Measurements from ENCODE around the gene QPCT. TPM values are rescaled to one million over a fixed set of nuclear protein-coding genes. Genes with fewer than 3 reads are reported as not detected.

The QPCT gene
- total RNA-seq, 1 experiment from 2014 or later, result 4.2 TPM

GRCh38 chr2:37366773-37367172 is 22.3 kb downstream of the QPCT start:
- Histone ChIP-seq H3K4me1 (ENCODE audit: insufficient read depth, low read length, poor library complexity, severe bottlenecking) (no peaks in the 10 kb centered on the region), H3K27ac (ENCODE audit: low read depth, low read length, poor library complexity, severe bottlenecking) (no peak overlapping the region), H3K36me3 (ENCODE audit: insufficient read depth, low read length, poor library complexity, severe bottlenecking) (no peaks in the 10 kb centered on the region), H3K27me3 (replicated peaks; ENCODE audit: insufficient read depth, low read depth, low read length, poor library complexity) (no peaks in the 10 kb centered on the region), H3K9me3 (ENCODE audit: low read depth, low read length, poor library complexity, severe bottlenecking) (no peaks in the 10 kb centered on the region), H3K4me3 (ENCODE audit: low read depth, low read length, poor library complexity, severe bottlenecking) (no peak overlapping the region)
- ChIA-PET CTCF (no interaction called here), POLR2A (ENCODE audit: low non-redundant PET) (no interaction called here)
- DNase-seq (ENCODE audit: low spot score), result no peak
- BruUV-seq (replicated peaks), result no TSS peak
- no peak for TF ChIP-seq EZH2 (IDR thresholded peaks at IDR 0.05; ENCODE audit: borderline replicate concordance, low read depth, low read length, poor library complexity, severe bottlenecking)
- TF ChIP-seq, protein P1, sequence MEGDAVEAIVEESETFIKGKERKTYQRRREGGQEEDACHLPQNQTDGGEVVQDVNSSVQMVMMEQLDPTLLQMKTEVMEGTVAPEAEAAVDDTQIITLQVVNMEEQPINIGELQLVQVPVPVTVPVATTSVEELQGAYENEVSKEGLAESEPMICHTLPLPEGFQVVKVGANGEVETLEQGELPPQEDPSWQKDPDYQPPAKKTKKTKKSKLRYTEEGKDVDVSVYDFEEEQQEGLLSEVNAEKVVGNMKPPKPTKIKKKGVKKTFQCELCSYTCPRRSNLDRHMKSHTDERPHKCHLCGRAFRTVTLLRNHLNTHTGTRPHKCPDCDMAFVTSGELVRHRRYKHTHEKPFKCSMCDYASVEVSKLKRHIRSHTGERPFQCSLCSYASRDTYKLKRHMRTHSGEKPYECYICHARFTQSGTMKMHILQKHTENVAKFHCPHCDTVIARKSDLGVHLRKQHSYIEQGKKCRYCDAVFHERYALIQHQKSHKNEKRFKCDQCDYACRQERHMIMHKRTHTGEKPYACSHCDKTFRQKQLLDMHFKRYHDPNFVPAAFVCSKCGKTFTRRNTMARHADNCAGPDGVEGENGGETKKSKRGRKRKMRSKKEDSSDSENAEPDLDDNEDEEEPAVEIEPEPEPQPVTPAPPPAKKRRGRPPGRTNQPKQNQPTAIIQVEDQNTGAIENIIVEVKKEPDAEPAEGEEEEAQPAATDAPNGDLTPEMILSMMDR (conservative IDR thresholded peaks at IDR 0.05; ENCODE audit: low read depth, low read length), result no peak
- intact Hi-C loops (cut with micrococcal nuclease; ENCODE audit: unreplicated experiment), result no loop called here

GRCh38 chr2:37367310-37367709 is 22.9 kb downstream of the QPCT start:
- Histone ChIP-seq H3K27ac (ENCODE audit: low read depth, low read length, poor library complexity, severe bottlenecking) (no peak overlapping the region), H3K4me1 (ENCODE audit: insufficient read depth, low read length, poor library complexity, severe bottlenecking) (no peaks in the 10 kb centered on the region), H3K4me3 (ENCODE audit: low read depth, low read length, poor library complexity, severe bottlenecking) (no peak overlapping the region), H3K27me3 (replicated peaks; ENCODE audit: insufficient read depth, low read depth, low read length, poor library complexity) (no peaks in the 10 kb centered on the region), H3K36me3 (ENCODE audit: insufficient read depth, low read length, poor library complexity, severe bottlenecking) (no peaks in the 10 kb centered on the region), H3K9me3 (ENCODE audit: low read depth, low read length, poor library complexity, severe bottlenecking) (no peaks in the 10 kb centered on the region)
- no peak for DNase-seq (ENCODE audit: low spot score)
- ChIA-PET CTCF (no interaction called here), POLR2A (ENCODE audit: low non-redundant PET) (interaction anchor here (0.6 kb wide), 1 partner anchor 435 kb away, joined by 6 read pairs; no protein-coding TSS in a partner anchor)
- no TSS peak for BruUV-seq (replicated peaks)
- intact Hi-C loops (cut with micrococcal nuclease; ENCODE audit: unreplicated experiment), result no loop called here
- TF ChIP-seq EZH2 (IDR thresholded peaks at IDR 0.05; ENCODE audit: borderline replicate concordance, low read depth, low read length, poor library complexity, severe bottlenecking), result no peak
- TF ChIP-seq, protein P1 (conservative IDR thresholded peaks at IDR 0.05; ENCODE audit: low read depth, low read length), result no peak

- DNase-seq (ENCODE audit: low spot score), result no peak
- POLR2A ChIA-PET (ENCODE audit: low non-redundant PET), result interaction anchor here (0.6 kb wide), 1 partner anchor 434 kb away, joined by 6 read pairs; no protein-coding TSS in a partner anchor
- Histone ChIP-seq H3K27ac (ENCODE audit: low read depth, low read length, poor library complexity, severe bottlenecking) (no peak overlapping the region), H3K4me3 (ENCODE audit: low read depth, low read length, poor library complexity, severe bottlenecking) (no peak overlapping the region), H3K9me3 (ENCODE audit: low read depth, low read length, poor library complexity, severe bottlenecking) (no peaks in the 10 kb centered on the region), H3K36me3 (ENCODE audit: insufficient read depth, low read length, poor library complexity, severe bottlenecking) (no peaks in the 10 kb centered on the region), H3K27me3 (replicated peaks; ENCODE audit: insufficient read depth, low read depth, low read length, poor library complexity) (no peaks in the 10 kb centered on the region), H3K4me1 (ENCODE audit: insufficient read depth, low read length, poor library complexity, severe bottlenecking) (no peaks in the 10 kb centered on the region)
- no TSS peak for BruUV-seq (replicated peaks)
- CTCF ChIA-PET, result no interaction called here
- intact Hi-C loops (cut with micrococcal nuclease; ENCODE audit: unreplicated experiment), result no loop called here
- TF ChIP-seq EZH2 (IDR thresholded peaks at IDR 0.05; ENCODE audit: borderline replicate concordance, low read depth, low read length, poor library complexity, severe bottlenecking), result no peak
- TF ChIP-seq, protein P1 (conservative IDR thresholded peaks at IDR 0.05; ENCODE audit: low read depth, low read length), result no peak
Measured at GRCh38 chr2:37367984-37368383, 23.6 kb downstream of the QPCT start.

Measured in A673 (cell line).